ENCODE data around the gene WNT9A.
A peak's percentile ranks its signal among the peaks of the same experiment; 100 is the strongest.
"Not testable (repeated sequence)": the region's sequence is repeated elsewhere in the genome, so short reads cannot be mapped to it uniquely, and the experiment has no call there.

Gene WNT9A

DNA sequence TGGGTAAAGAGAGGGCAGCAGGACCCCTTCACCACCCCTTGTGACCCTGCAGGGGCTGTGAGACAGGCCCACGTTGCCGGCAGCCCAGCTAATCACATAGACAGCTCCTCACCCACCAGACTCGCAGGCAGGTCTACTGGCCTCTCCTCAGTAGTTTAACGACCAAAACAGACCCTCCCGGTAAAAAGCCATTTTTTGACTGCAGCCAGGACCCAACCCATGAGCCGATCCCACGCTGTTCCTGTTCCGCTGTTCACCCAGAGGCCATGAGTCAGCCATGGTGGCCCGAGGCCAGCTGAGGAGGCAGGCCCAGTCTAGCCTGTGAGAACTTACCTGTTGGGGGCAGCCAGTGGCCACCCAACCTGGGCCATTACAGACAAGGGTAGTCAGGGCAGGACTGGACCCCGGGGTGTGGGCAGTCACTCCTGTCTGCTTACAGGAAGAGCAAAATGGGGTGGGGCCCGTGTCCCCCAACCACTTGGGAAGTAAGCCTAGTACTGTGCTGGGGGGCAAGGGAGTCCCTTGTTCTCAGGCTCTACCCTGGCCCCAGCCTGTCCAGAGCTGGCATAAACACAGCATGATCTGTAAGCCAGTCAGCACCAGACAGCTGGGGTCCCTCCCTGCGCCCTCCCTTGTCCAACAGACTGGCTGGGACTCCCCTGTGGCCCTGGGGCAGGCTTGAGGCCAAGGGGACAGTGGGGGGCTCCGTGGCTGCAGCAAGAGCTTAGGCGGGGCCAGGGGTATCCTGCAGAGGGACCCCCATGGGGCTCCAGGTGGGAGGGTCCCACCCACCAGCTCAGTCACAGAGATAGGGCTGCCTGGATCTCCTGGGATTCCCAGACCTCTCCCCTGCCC lies 61.9 kb downstream of the WNT9A start:
- peak; percentile 55 for DNase-seq

DNA sequence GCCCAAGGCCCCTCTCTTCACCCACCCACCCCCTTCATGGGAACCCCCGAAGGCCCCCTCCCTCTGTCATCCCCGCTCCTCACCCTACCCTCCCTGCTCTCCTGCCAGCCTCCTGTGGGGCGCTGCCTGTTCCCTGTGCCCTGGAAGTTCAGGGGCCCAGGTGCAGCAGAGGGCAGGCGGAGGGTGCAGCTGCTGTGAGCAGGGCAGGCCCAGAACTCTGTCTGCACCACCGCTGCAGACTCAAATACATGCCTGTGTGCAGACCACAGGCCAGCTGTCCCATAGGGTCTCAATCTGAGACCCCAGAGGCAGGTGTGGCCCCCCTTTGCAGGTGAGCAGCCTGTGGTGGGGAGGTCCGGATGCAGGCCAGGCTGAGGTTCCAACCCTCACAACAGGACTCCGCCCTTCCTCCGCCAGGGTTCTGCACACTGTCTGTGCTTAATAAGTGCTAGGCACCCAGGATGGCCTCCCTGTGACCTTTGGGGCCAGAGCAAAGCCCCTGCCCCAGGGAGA lies 62.5 kb downstream of the WNT9A start:
- DNase-seq: no peak

DNA sequence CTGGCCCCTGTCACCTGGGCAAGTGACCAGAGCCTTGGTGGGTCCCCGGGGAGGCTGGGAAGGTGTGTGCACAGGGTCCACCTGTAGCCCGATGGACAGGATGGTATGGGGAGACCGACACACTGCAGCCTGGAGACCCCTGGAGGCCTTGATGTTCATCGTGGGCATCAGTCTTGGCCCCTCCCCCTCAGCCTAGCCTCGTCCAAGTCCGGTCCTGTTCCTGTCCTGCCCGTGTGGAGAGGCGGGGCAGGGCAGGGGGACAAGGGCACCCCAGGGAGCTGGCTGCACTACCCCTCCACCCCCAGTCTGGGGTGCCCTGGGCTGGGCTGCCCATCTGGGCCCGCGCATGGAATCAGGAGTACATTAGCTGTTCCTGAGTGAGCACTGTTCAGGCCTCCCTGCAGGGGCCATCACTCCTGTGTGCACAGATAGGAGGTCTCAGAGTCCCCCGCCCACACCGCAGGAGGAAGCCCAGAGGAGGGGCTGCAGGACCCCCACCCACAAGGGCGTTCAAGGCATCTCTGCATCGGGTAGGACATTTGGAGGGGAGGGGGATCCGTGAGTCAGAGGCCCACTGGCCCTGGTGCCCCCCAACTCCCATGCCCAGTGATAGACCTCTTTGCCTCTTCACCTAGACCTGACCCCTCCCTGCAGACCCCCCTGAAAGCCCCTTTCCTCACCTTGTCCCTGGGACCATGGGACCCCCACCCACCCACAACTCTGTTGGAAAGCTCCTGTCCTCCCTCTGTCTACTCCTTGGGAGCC lies 63.2 kb downstream of the WNT9A start:
- DNase-seq: no peak

DNA sequence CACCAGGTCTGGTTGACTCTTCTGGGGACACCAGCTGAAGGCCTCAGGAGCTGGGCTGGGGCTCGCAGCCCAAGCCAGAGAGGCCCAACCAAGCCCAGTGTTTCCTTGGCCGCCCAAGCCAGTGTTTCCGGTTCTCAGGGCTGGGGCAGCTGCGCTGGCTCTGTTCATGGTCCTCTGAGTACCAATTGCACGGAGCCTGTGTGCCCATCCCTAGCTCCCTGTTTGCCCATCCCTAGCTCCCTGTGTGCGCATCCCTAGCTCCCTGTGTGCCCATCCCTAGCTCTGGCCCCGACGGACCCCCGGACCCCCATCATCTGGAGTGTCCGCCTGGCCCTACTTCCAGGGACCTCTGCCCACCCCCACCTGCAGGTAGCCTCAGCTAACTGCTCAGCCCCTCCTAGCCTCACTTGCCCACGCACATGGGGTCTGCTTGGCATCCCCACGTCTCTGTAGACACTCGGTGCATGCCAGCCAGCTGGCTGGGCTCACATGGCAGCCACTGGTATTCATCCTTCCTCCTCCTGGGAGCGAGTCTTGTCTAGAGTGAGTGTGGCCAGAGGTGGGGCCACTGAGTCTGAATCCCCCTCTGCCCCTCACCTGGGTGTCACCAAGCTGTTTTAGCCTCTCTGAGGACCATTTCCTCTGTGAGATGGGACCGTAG lies 64.0 kb downstream of the WNT9A start:
- DNase-seq: no peak

DNA sequence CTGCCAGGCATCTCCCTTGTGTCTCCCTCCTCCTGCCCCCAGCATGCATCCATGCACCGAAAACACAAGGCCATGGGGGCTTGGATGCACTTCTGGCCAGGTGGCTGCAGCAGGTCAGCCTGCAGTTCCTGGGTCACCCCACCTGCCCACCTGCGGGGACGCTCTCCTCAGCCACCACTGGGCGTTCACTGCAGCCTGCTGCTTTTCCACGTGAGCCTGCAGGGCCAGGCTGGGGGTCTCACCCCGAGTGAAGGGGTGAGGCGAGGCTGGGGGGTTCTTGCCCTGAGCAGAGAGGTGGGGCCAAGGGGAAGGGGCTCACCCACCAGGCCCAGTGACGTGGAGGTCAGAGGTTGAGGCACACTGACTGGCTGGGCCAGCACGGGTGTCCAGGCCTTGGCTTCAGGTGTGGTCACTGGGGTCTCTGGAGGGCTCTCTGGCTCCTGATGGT lies 64.6 kb downstream of the WNT9A start:
- DNase-seq: no peak

DNA sequence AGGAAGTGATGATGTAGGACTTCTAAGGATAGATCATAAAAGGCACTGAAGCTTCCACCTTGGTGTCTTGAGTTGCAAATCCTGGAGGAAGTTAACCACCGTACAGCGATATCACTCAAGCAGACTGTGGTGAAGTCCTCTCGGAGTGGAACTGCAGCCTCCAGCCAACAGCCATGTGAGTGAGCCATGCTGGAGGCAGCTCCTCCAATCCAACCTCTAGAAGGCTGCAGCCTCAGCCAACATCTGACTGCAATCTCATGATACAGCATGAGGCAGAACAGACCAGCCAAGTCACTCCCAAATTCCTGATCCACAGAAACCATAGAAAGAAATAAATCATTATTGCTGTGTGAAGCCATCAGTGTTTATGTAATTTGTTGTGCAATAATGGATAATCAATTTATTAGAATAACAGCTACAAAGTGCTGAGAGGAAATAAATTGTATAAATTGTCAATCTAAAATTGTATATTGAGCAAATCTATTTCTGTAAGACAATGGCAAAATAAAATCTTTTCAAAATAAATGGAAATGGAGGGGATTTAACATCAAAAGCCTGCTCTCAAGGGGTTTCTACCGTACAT lies 67.3 kb downstream of the WNT9A start:
- DNase-seq: no peak

DNA sequence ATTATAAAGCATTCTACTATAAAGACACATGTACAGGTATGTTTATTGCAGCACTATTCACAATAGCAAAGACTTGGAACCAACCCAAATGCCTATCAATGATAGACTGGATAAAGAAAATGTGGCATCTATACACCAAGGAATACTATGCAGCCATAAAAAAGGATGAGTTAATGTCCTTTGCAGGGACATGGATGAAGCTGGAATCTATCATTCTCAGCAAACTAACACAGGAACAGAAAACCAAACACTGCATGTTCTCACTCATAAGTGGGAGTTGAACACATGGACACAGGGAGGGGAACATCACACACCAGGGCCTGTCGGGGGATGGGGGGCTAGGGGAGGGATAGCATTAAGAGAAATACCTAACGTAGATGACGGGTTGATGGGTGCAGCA lies 69.9 kb downstream of the WNT9A start:
- DNase-seq: not testable (repeated sequence)

DNA sequence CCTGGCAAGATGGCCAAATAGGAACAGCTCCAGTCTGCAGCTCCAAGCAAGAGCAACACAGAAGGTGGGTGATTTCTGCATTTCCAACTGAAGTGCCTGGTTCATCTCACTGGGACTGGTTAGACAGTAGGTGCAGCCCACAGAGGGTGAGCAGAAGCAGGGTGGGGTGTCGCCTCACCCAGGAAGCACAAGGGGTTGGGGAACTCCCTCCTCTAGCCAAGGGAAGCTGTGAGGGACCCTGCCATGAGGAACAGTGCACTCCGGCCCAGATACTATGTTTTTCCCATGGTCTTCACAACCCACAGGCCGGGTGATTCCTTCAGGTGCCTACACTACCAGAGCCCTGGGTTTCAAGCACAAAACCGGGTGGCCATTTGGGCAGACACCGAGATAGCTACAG lies 75.8 kb downstream of the WNT9A start:
- not testable (repeated sequence) for DNase-seq

DNA sequence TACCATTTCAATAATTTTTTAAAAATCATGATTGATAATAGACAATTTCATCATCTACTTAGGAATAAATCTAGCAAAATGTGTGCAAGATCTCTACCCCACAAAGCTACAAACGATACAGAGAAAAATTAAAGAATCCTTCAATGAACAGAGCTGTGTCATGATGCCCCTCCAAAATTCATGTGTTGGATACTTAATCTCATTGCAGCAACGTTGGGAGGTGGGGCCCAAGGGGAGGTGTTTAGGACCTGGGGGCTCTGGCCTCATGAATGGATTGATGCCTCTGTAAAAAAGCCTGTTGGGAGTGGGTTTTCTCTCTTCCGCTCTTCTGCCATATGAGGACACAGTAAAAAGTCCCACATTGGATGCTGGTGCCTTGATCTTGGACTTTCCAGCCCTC lies 77.4 kb downstream of the WNT9A start:
- DNase-seq: no peak

DNA sequence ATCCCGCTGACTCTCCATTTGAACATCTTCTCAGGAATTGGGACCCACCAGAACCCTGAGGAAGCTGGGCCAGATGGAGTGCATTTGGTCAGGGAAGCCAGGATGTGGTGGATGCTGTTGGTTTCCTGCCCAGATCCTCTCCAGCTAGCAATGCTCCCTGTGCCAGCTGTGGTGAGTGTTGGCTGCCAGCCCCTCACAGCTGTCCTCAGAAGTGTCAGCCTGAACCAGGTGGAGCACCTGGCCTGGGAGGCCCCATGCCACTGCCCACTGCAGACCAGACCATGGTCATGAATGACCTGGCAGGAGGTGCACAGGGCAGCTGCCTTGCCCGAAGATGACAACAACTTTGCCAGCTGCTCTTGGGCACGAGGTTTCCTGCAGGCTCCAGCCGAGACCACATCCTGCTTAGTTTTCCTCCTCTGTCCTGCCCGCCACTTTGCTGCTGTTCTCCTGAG lies 77.9 kb downstream of the WNT9A start:
- DNase-seq: peak; percentile 43

DNA sequence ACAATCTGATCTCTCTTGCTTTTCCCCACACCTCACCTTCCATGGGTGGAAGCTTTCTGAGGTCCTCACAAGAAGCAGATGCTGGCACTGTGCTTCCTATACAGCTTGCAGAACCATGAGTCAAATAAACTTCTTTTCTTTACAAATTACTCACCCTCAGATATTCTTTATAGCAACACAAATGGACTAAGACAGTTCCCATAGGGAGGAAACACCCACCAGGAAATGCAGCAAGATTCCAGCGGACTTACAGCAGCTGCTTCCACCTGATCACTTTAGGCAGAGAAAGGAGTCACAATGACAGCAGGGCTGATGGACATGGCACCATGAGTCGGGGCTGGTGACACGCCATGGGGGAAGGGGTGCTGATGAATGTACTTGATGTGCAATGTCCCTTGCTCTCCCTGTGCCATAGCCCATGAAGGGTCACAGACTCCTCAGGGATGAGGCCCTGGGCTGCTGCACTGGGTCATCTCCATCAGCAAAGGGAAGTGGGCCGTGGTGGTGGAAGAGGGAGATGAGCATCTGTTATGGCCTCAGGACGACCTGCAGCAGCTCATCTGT lies 78.4 kb downstream of the WNT9A start:
- peak; percentile 15 for DNase-seq
